IMR-90 (cell line): ENCODE data around the gene EREG. TPM values are rescaled to one million over a fixed set of nuclear protein-coding genes. Genes with fewer than 3 reads are reported as not detected.

Experiments used
- ATAC-seq: fragments of 200-7000 bp; cut with Tn5 transposase; 2 replicates; pipeline ENCODE4 v1.9.1; 2020; ENCODE audit warnings: low read depth, mild to moderate bottlenecking, moderate library complexity
- BruUV-seq: library from RNA; stranded (reverse); fragments of 400-500 nt; replicated peaks from 2 replicates; lab custom pipeline; 2021; lab: Mats Ljungman, UMichigan
- CTCF ChIA-PET: fragments of 300-600 bp; formaldehyde crosslinking; extraction: SDS; loops from one replicate; lab custom pipeline; 2021; ENCODE audit warnings: antibody characterized with exemption; lab: Yijun Ruan, JAX
- POLR2A ChIA-PET: fragments of 300-600 bp; sonication (Branson Sonifier 250); formaldehyde crosslinking; loops from one replicate; lab custom pipeline; 2022; ENCODE audit warnings: antibody characterized with exemption; ENCODE audit not compliant: unreplicated experiment; lab: Charles Lee
- DNase-seq: peaks from one replicate; pipeline ENCODE4 v3.0.0; 2013
- H2AFZ ChIP-seq: replicated peaks from 2 replicates; pipeline ENCODE3; 2013; ENCODE audit warnings: low read length, mild to moderate bottlenecking; ENCODE audit not compliant: poor library complexity
- H2AK5ac ChIP-seq: 2 replicates; pipeline ENCODE4 v1.6.1; 2013; ENCODE audit warnings: low read depth, low read length, inconsistent platforms
- H2AK9ac ChIP-seq: replicated peaks from 2 replicates; pipeline ENCODE3; 2013; ENCODE audit warnings: mild to moderate bottlenecking, low read depth, low read length, moderate library complexity; ENCODE audit not compliant: poor library complexity
- H2BK120ac ChIP-seq: 2 replicates; pipeline ENCODE4 v1.6.1; 2013; ENCODE audit warnings: low read depth, low read length, inconsistent platforms
- H2BK15ac ChIP-seq: 3 replicates; pipeline ENCODE4 v1.6.1; 2013; ENCODE audit warnings: low read depth, low read length, inconsistent platforms
- H2BK20ac ChIP-seq: 2 replicates; pipeline ENCODE4 v1.6.1; 2013; ENCODE audit warnings: low read depth, mild to moderate bottlenecking, inconsistent platforms, low read length, moderate library complexity
- H2BK5ac ChIP-seq: 2 replicates; pipeline ENCODE4 v1.6.1; 2013; ENCODE audit warnings: mild to moderate bottlenecking, low read depth, low read length, inconsistent platforms; ENCODE audit not compliant: poor library complexity, severe bottlenecking
- H3K14ac ChIP-seq: replicated peaks from 2 replicates; pipeline ENCODE4 v1.6.1; 2013; ENCODE audit warnings: low read depth, low read length, inconsistent platforms
- H3K18ac ChIP-seq: 2 replicates; pipeline ENCODE4 v1.6.1; 2013; ENCODE audit warnings: low read depth, low read length, control low read depth
- H3K23ac ChIP-seq: 2 replicates; pipeline ENCODE4 v1.6.1; 2013; ENCODE audit warnings: low read depth, low read length, inconsistent platforms
- H3K27ac ChIP-seq: 2 replicates; pipeline ENCODE4 v1.5.1; 2013; ENCODE audit warnings: mild to moderate bottlenecking, control low read depth, low read length; ENCODE audit not compliant: insufficient read depth
- H3K27me3 ChIP-seq: 2 replicates; pipeline ENCODE4 v1.6.1; 2013; ENCODE audit warnings: low read length; ENCODE audit not compliant: control insufficient read depth, insufficient read depth
- H3K36me3 ChIP-seq: 2 replicates; pipeline ENCODE4 v1.6.1; 2013; ENCODE audit warnings: low read length, mixed read lengths; ENCODE audit not compliant: control insufficient read depth, insufficient read depth
- H3K4ac ChIP-seq: 2 replicates; pipeline ENCODE4 v1.6.1; 2013; ENCODE audit warnings: low read depth, low read length, inconsistent platforms
- H3K4me1 ChIP-seq: 2 replicates; pipeline ENCODE4 v1.6.1; 2013; ENCODE audit warnings: low read length, mixed read lengths; ENCODE audit not compliant: control insufficient read depth, insufficient read depth
- H3K4me2 ChIP-seq: 2 replicates; pipeline ENCODE4 v1.6.1; 2013; ENCODE audit warnings: low read depth, mild to moderate bottlenecking, control low read depth, low read length, moderate library complexity
- H3K4me3 ChIP-seq: 2 replicates; pipeline ENCODE4 v1.5.1; 2013; ENCODE audit warnings: low read depth, mild to moderate bottlenecking, control low read depth, low read length, moderate library complexity; ENCODE audit not compliant: insufficient read depth
- H3K56ac ChIP-seq: 2 replicates; pipeline ENCODE4 v1.6.1; 2013; ENCODE audit warnings: low read length, inconsistent platforms; ENCODE audit not compliant: insufficient read depth; ENCODE audit errors: extremely low read depth
- H3K79me1 ChIP-seq, 2 experiments: 2 replicates each; pipeline ENCODE4 v1.6.1; 2013; ENCODE audit warnings: low read length in 2 of 2, inconsistent platforms in 1 of 2, low read depth in 1 of 2
- H3K9ac ChIP-seq: 2 replicates; pipeline ENCODE4 v1.6.1; 2013; ENCODE audit warnings: low read depth, low read length, control low read depth
- H3K9me1 ChIP-seq: 2 replicates; pipeline ENCODE4 v1.6.1; 2013; ENCODE audit warnings: low read length, inconsistent platforms; ENCODE audit not compliant: insufficient read depth
- H3K9me3 ChIP-seq: 2 replicates; pipeline ENCODE4 v1.6.1; 2013; ENCODE audit warnings: low read length; ENCODE audit not compliant: control insufficient read depth, insufficient read depth
- H4K20me1 ChIP-seq: 2 replicates; pipeline ENCODE4 v1.6.1; 2013; ENCODE audit warnings: low read length, inconsistent platforms; ENCODE audit not compliant: insufficient read depth
- H4K5ac ChIP-seq: 2 replicates; pipeline ENCODE4 v1.6.1; 2013; ENCODE audit warnings: mild to moderate bottlenecking, low read depth, low read length, control low read depth
- H4K8ac ChIP-seq, 2 experiments: 2 replicates each; pipeline ENCODE4 v1.6.1; 2013; ENCODE audit warnings: low read depth in 2 of 2, low read length in 2 of 2, control low read depth in 1 of 2, inconsistent platforms in 1 of 2
- H4K91ac ChIP-seq: 2 replicates; pipeline ENCODE4 v1.6.1; 2013; ENCODE audit warnings: low read depth, low read length, inconsistent platforms; ENCODE audit not compliant: insufficient read depth
- BHLHE40 ChIP-seq: fragments of 150-350 bp; IDR thresholded peaks from 2 replicates; pipeline ENCODE4 v1.6.1; 2016; ENCODE audit warnings: mild to moderate bottlenecking, low read depth, low read length
- CEBPB ChIP-seq: IDR thresholded peaks from 2 replicates; pipeline ENCODE4 v1.6.1; 2012; ENCODE audit warnings: low read depth, low read length, improper control_type of control experiment
- POLR2A ChIP-seq: IDR thresholded peaks from 2 replicates; pipeline ENCODE4 v1.6.1; 2012; ENCODE audit warnings: mild to moderate bottlenecking, low read depth, low read length
- RAD21 ChIP-seq: IDR thresholded peaks from 2 replicates; pipeline ENCODE4 v1.6.1; 2012; ENCODE audit warnings: low read length, improper control_type of control experiment
- RCOR1 ChIP-seq: IDR thresholded peaks from 2 replicates; pipeline ENCODE4 v1.6.1; 2012; ENCODE audit warnings: mild to moderate bottlenecking, low read length, improper control_type of control experiment; ENCODE audit not compliant: insufficient replicate concordance
- SMC3 ChIP-seq: fragments of 150-350 bp; IDR thresholded peaks from 2 replicates; pipeline ENCODE4 v1.6.1; 2016; ENCODE audit warnings: low read depth, mild to moderate bottlenecking, antibody characterized with exemption, low read length, moderate library complexity
- dilution Hi-C: fragments of 300-500 bp; cut with HindIII; formaldehyde crosslinking; loops from one replicate; pipeline ENCODE4 v1.14.3; 2018; ENCODE audit warnings: low sequenced_read_pairs; ENCODE audit not compliant: unreplicated experiment
- in situ Hi-C: fragments of 300-500 bp; cut with MboI; formaldehyde crosslinking; loops from 3 replicates; pipeline ENCODE4 v1.14.3; 2019; ENCODE audit warnings: low sequenced_read_pairs, inconsistent platforms, mixed read lengths
- intact Hi-C: fragments of 100-400 bp; cut with micrococcal nuclease; formaldehyde crosslinking; loops from 2 replicates; pipeline ENCODE4 v1.10.0; 2022
- polyA plus RNA-seq, 3 experiments: library from polyadenylated mRNA; depleted of rRNA; stranded (reverse); fragments of >200 nt; gene quantifications; 2 replicates each; pipeline ENCODE4 v1.2.3, GENCODE V29; 2012; ENCODE audit warnings: low replicate concordance in 1 of 3
- total RNA-seq: library from RNA; depleted of rRNA; stranded (reverse); fragments of >200 nt; gene quantifications from 2 replicates; pipeline ENCODE4 v1.2.3, GENCODE V29; 2012
- TF ChIP-seq, protein P1 (sequence below): conservative IDR thresholded peaks from 2 replicates; pipeline ENCODE4 v1.5.1; 2012; ENCODE audit warnings: mild to moderate bottlenecking, low read depth, low read length, improper control_type of control experiment

EREG gene
- total and polyA plus RNA-seq, 2 of the 4 experiments (the other 2 are of a cell fraction) = 0.26 to 0.36 TPM

DNA sequence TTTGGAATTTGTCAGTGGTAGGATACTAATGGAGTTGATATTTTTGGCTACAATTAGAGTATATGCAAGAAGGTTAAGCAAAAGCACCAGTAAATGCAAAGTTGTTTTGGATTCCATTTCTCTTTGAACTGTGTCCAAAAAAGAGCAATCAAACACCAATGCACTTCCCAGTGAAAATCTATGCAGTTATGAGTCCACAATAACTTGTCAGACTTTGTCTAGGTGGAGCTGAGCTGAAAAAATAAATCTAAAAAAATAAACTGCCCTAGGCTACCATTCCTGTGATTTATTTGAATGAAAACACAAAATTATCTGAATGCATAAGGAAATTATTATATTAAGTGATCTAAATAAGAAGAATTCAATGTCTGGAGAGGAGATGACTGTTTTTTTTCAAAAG lies 42.9 kb downstream of the EREG start:
- no TSS peak for BruUV-seq
- no peak overlapping the region for H3K9ac ChIP-seq
- in situ Hi-C loops (no loop called here), dilution Hi-C loops (no loop called here), intact Hi-C loops (no loop called here)
- no peaks in the 10 kb centered on the region for H4K20me1 ChIP-seq
- no peak overlapping the region for H2AK5ac ChIP-seq
- no peak overlapping the region; the same call in 2 of the 3 replicates for H2BK15ac ChIP-seq
- H3K23ac ChIP-seq = no peak overlapping the region
- no peak overlapping the region; the same call in 1 of the 2 replicates for H2BK20ac ChIP-seq
- no peaks in the 10 kb centered on the region for H3K4me1 ChIP-seq
- no peak overlapping the region for H3K27ac ChIP-seq
- POLR2A ChIA-PET = no interaction called here
- ATAC-seq (no peak), DNase-seq (no peak)
- CTCF ChIA-PET = no interaction called here
- no peaks in the 10 kb centered on the region for H3K9me1 ChIP-seq
- H2AFZ ChIP-seq = no peak overlapping the region
- H3K4me2 ChIP-seq = no peak overlapping the region
- TF ChIP-seq RAD21 (no peak), RCOR1 (no peak), SMC3 (no peak), POLR2A (no peak), CEBPB (no peak), BHLHE40 (no peak)
- TF ChIP-seq, protein P1, sequence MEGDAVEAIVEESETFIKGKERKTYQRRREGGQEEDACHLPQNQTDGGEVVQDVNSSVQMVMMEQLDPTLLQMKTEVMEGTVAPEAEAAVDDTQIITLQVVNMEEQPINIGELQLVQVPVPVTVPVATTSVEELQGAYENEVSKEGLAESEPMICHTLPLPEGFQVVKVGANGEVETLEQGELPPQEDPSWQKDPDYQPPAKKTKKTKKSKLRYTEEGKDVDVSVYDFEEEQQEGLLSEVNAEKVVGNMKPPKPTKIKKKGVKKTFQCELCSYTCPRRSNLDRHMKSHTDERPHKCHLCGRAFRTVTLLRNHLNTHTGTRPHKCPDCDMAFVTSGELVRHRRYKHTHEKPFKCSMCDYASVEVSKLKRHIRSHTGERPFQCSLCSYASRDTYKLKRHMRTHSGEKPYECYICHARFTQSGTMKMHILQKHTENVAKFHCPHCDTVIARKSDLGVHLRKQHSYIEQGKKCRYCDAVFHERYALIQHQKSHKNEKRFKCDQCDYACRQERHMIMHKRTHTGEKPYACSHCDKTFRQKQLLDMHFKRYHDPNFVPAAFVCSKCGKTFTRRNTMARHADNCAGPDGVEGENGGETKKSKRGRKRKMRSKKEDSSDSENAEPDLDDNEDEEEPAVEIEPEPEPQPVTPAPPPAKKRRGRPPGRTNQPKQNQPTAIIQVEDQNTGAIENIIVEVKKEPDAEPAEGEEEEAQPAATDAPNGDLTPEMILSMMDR = no peak
- H2AK9ac ChIP-seq = no peak overlapping the region
- no peak overlapping the region for H4K8ac ChIP-seq
- H3K27me3 ChIP-seq = no peaks in the 10 kb centered on the region
- no peak overlapping the region for H3K56ac ChIP-seq
- no peak overlapping the region for H3K4me3 ChIP-seq
- no peak overlapping the region for H3K4ac ChIP-seq
- H3K36me3 ChIP-seq = no peaks in the 10 kb centered on the region
- H3K18ac ChIP-seq = peak overlapping the region; percentile 42; the same call in 1 of the 2 replicates
- no peaks in the 10 kb centered on the region for H3K79me1 ChIP-seq
- no peak overlapping the region; the same call in 1 of the 2 replicates for H4K5ac ChIP-seq
- H3K9me3 ChIP-seq = no peaks in the 10 kb centered on the region
- no peak overlapping the region for H2BK120ac ChIP-seq
- no peak overlapping the region for H2BK5ac ChIP-seq
- no peak overlapping the region for H3K14ac ChIP-seq
- no peak overlapping the region for H4K91ac ChIP-seq
